WERI-Rb-1 (cell line): ENCODE results near the gene ORMDL1.
"Not testable (repeated sequence)": the region's sequence is repeated elsewhere in the genome, so short reads cannot be mapped to it uniquely, and the experiment has no call there.

Experiments
- DNase-seq: peaks from one replicate; pipeline ENCODE4 v3.0.0-alpha.2; 2020
- H3K27ac ChIP-seq: fragments of 250-450 bp; sonication (Bioruptor Pico); 2 replicates; pipeline ENCODE4 v1.5.1; 2020; ENCODE audit warnings: mild to moderate bottlenecking, moderate library complexity
- H3K27me3 ChIP-seq: fragments of 250-450 bp; sonication (Bioruptor Pico); 2 replicates; pipeline ENCODE4 v1.5.1; 2021; ENCODE audit warnings: mild to moderate bottlenecking, low read depth, moderate library complexity; ENCODE audit not compliant: insufficient read depth, severe bottlenecking
- H3K36me3 ChIP-seq: fragments of 250-450 bp; sonication (Bioruptor Pico); 2 replicates; pipeline ENCODE4 v1.5.1; 2020; ENCODE audit warnings: mild to moderate bottlenecking, moderate library complexity
- H3K4me3 ChIP-seq: 2 replicates; pipeline ENCODE4 v1.5.1; 2011; ENCODE audit warnings: low read depth, mild to moderate bottlenecking, control low read depth, low read length
- H3K9me3 ChIP-seq: fragments of 250-450 bp; sonication (Bioruptor Pico); 2 replicates; pipeline ENCODE4 v1.5.1; 2021; ENCODE audit warnings: mild to moderate bottlenecking, moderate library complexity; ENCODE audit not compliant: severe bottlenecking
- TF ChIP-seq, protein P1 (sequence below): IDR thresholded peaks from 2 replicates; pipeline ENCODE4 v1.5.1; 2011; ENCODE audit warnings: low read depth, mild to moderate bottlenecking, control low read depth, inconsistent platforms, low read length

Gene ORMDL1

DNA sequence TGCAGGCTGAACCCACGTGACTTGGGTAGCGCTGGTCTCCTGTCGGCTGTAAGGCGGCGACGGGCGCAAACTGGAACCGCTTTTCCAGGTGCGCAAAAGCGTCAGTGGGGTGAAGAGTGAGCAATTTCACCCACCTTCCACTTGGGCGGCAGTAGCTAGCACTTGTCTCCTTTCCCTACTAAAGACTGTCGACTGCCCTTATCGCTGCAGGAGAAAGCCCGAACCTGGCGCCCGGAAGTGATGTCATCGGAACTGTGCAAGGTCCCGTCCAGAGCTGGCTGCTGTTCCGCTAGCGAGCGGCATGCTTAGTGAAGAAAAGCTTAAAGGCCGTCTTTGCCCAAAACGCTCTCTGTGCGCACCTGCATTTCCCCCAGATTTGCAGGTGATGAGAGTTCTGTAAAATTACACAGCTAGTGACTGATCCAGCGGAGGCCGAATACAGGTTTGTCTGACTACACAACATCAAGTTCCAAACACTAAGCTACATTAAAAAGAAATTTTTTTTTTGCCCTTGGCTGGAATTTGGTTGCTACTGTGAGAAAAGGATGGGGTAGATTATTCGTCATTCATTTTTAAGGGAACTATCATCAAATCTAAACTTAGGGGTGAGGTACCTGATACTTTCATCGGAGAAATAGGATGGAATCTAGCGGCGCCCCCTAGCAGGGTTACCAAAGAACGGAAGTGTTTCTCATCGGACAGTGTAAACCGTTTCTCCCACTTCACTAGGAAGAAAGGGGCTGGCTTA lies 21.4 kb downstream of the ORMDL1 start, which contains the start of gene OSGEPL1:
TSS of gene OSGEPL1 (minus strand) at position 242 of the 748 bp plus-strand sequence. CDS start 1,152 bp downstream, outside the sequence.
- TF ChIP-seq, protein P1, sequence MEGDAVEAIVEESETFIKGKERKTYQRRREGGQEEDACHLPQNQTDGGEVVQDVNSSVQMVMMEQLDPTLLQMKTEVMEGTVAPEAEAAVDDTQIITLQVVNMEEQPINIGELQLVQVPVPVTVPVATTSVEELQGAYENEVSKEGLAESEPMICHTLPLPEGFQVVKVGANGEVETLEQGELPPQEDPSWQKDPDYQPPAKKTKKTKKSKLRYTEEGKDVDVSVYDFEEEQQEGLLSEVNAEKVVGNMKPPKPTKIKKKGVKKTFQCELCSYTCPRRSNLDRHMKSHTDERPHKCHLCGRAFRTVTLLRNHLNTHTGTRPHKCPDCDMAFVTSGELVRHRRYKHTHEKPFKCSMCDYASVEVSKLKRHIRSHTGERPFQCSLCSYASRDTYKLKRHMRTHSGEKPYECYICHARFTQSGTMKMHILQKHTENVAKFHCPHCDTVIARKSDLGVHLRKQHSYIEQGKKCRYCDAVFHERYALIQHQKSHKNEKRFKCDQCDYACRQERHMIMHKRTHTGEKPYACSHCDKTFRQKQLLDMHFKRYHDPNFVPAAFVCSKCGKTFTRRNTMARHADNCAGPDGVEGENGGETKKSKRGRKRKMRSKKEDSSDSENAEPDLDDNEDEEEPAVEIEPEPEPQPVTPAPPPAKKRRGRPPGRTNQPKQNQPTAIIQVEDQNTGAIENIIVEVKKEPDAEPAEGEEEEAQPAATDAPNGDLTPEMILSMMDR: peak; percentile 64
- Histone ChIP-seq H3K9me3 (no peaks in the 10 kb centered on the region), H3K27ac (peak within 1 kb of the TSS; percentile 98), H3K27me3 (no peaks in the 10 kb centered on the region), H3K4me3 (peak within 1 kb of the TSS; percentile 89), H3K36me3 (peaks cover 12% of the 10 kb centered on the region)
- DNase-seq: peak; percentile 96

DNA sequence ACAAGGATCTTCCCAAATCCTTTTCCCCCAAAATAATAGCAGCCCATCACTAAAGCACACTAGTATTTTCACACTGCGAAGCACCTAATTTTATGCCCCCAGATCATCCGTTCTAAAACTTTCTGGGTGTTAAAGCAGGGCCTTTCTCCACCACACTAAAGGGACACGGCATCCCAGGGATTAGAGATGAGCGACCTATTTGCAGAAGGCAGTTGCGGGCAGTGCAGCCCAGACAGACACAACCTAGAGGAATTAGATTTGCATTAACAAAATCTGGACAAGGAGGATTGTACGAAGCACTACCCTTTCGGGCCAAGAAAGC lies 21.9 kb downstream of the ORMDL1 start:
- Histone ChIP-seq H3K27me3 (no peaks in the 10 kb centered on the region), H3K9me3 (no peaks in the 10 kb centered on the region), H3K27ac (peak overlapping the region; percentile 98), H3K4me3 (peak overlapping the region; percentile 89), H3K36me3 (peaks cover 12% of the 10 kb centered on the region)
- TF ChIP-seq, protein P1: no peak
- no peak for DNase-seq

DNA sequence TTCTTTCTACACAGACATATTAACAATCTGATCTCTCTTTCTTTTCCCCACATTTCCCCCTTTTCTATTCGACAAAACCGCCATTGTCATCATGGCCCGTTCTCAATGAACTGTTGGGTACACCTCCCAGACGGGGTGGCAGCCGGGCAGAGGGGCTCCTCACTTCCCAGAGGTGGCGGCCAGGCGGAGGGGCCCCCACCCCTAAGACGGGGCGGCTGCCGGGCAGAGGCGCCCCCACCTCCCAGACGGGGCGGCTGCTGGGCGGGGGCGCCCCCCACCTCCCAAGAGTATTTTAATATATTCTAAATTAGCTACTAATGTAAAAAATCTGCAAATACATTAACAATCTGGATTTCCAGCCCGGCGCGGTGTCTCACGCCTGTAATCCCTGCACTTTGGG lies 24.0 kb downstream of the ORMDL1 start:
- H3K27ac ChIP-seq: peak overlapping the region; percentile 39; the same call in 1 of the 2 replicates
- H3K4me3 ChIP-seq, H3K9me3 ChIP-seq, H3K36me3 ChIP-seq, DNase-seq, H3K27me3 ChIP-seq: not testable (repeated sequence)

DNA sequence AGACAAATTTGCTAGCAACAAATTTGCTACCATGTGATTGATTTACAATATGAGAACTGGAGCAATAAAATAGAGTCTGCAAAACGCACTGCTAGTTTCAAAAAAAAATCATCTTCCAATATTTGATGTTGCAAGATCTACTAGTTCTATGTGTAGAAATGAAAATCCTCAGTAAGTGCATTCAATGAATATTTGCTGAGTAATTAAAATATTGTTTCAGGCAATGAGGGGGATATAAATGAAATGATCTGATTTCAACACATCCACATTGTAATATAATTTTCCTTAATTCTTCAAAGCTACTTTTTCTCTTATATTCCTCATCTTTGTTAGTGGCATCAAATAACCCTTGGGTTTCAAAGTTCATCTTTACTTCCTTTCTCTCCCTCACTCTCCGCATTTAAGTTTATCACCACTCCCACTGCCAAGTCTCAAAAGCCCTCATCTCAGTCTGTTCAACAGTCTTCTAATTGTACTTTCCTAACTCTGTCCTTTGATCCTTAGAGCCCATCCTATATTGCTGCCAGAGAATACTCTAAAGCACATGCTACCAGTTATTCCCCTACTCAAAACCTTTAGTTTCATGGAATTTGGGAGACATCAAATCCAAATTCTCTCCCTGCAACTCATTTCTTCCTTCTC lies 27.7 kb downstream of the ORMDL1 start:
- TF ChIP-seq, protein P1: no peak
- no peak for DNase-seq
- no peak overlapping the region for H3K4me3 ChIP-seq
- no peaks in the 10 kb centered on the region for H3K36me3 ChIP-seq
- no peaks in the 10 kb centered on the region for H3K27me3 ChIP-seq
- H3K9me3 ChIP-seq: no peaks in the 10 kb centered on the region
- H3K27ac ChIP-seq: no peak overlapping the region

DNA sequence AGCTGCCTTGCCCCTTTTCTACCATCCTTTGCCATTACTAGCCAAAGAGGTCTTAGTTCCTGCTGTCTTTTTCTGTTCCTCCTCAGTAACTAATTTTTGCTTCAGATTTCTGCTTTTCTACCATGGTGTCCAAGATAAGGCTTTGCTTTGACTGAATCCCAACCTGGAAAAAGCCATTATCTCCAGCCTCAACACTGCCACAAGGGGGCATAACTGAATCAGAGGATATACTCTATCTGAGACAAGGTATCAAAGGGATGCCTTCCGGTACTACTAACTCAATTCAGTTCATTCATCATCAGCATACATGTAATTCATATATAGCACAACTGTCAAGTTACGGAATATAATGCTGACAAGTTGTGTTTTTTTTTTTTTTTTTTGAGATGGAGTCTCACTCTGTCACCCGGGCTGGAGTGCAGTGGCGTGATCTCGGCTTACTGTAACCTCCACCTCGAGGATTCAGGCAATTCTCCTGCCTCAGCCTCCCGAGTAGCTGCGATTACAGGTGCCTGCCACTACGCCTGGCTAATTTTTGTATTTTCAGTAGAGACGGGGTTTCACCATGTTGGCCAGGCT lies 33.0 kb downstream of the ORMDL1 start:
- no peaks in the 10 kb centered on the region for H3K9me3 ChIP-seq
- H3K36me3 ChIP-seq: no peaks in the 10 kb centered on the region
- no peaks in the 10 kb centered on the region for H3K27me3 ChIP-seq
- TF ChIP-seq, protein P1: peak; percentile 66
- DNase-seq: peak; percentile 59
- H3K27ac ChIP-seq: no peak overlapping the region
- no peak overlapping the region for H3K4me3 ChIP-seq

DNA sequence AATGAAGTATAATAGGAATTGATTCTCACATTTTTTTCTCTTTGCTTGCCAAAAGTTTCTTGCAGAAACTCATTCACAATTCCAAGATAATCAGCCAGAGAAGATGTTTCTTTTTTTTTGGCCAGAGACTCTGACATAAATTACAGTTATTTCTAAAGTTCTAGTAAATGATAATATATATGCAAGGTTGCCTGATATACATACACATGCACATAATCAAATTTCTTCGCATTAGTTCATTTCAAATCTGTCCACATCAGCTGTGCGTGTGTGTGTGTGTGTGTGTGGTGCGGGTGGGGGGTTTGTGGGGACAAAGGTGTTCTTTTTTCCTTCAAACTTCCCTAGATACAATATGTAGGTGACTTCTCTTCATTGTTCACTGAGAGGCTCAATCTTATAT lies 54.7 kb downstream of the ORMDL1 start:
- no peak overlapping the region for H3K4me3 ChIP-seq
- H3K36me3 ChIP-seq: no peaks in the 10 kb centered on the region
- TF ChIP-seq, protein P1: no peak
- H3K27ac ChIP-seq: no peak overlapping the region
- DNase-seq: no peak
- H3K9me3 ChIP-seq: no peaks in the 10 kb centered on the region
- H3K27me3 ChIP-seq: no peaks in the 10 kb centered on the region
